Panc1 (cell line): ENCODE data around the gene CLDN16. TPM values are rescaled to one million over a fixed set of nuclear protein-coding genes. Genes with fewer than 3 reads are reported as not detected.
A peak's percentile ranks its signal among the peaks of the same experiment; 100 is the strongest.

Source experiments
- ATAC-seq: fragments of 200-7000 bp; cut with Tn5 transposase; 2 replicates; pipeline ENCODE4 v1.9.1; 2020; ENCODE audit warnings: mild to moderate bottlenecking, moderate library complexity
- BruUV-seq: library from RNA; stranded (reverse); fragments of 400-500 nt; replicated peaks from 2 replicates; lab custom pipeline; 2021; lab: Mats Ljungman, UMichigan
- CTCF ChIA-PET: fragments of 300-600 bp; sonication (Branson Sonifier 250); formaldehyde crosslinking; loops from one replicate; lab custom pipeline; 2022; ENCODE audit warnings: antibody characterized with exemption; lab: Charles Lee
- POLR2A ChIA-PET: fragments of 300-600 bp; sonication (Branson Sonifier 250); formaldehyde crosslinking; loops from one replicate; lab custom pipeline; 2022; ENCODE audit warnings: antibody characterized with exemption; lab: Charles Lee
- DNase-seq: peaks from one replicate; pipeline ENCODE4 v3.0.0-alpha.2; 2010; ENCODE audit warnings: low read depth, low spot score
- H3K27ac ChIP-seq: 2 replicates; pipeline ENCODE4 v1.5.1; 2011; ENCODE audit warnings: mild to moderate bottlenecking, low read length, inconsistent platforms
- H3K27me3 ChIP-seq: fragments of 200-500 bp; sonication (Bioruptor generic); 2 replicates; pipeline ENCODE4 v1.6.0; 2014; ENCODE audit warnings: low read length, inconsistent platforms; ENCODE audit not compliant: control insufficient read depth, insufficient read depth
- H3K36me3 ChIP-seq: fragments of 200-500 bp; sonication (Bioruptor generic); 2 replicates; pipeline ENCODE4 v1.5.1; 2014; ENCODE audit warnings: inconsistent platforms, mild to moderate bottlenecking, low read length, moderate library complexity; ENCODE audit not compliant: control insufficient read depth, insufficient read depth
- H3K4me1 ChIP-seq: 2 replicates; pipeline ENCODE4 v1.5.1; 2011; ENCODE audit warnings: inconsistent platforms, mild to moderate bottlenecking, low read length, moderate library complexity; ENCODE audit not compliant: control insufficient read depth, insufficient read depth
- H3K4me3 ChIP-seq, 2 experiments: 2 replicates each; pipeline ENCODE4 v1.5.1; 2011 to 2012; ENCODE audit warnings: low read depth in 2 of 2, low read length in 2 of 2, mild to moderate bottlenecking in 2 of 2, inconsistent platforms in 1 of 2, moderate library complexity in 1 of 2
- H3K9me3 ChIP-seq: fragments of 200-500 bp; sonication (Bioruptor generic); 2 replicates; pipeline ENCODE4 v1.5.1; 2014; ENCODE audit warnings: low read depth, mild to moderate bottlenecking, inconsistent platforms, low read length, moderate library complexity; ENCODE audit not compliant: control insufficient read depth, insufficient read depth
- CTCF ChIP-seq: fragments of 450-650 bp; IDR thresholded peaks from 2 replicates; pipeline ENCODE4 v1.5.1; 2017; ENCODE audit warnings: mild to moderate bottlenecking
- POLR2AphosphoS5 ChIP-seq: IDR thresholded peaks from 2 replicates; pipeline ENCODE4 v1.6.1; 2012; ENCODE audit warnings: mild to moderate bottlenecking, low read depth, low read length, moderate library complexity
- REST ChIP-seq, 2 experiments: IDR thresholded peaks; 2 replicates each; pipeline ENCODE4 v1.6.1; 2011 to 2012; ENCODE audit warnings: low read depth in 2 of 2, control low read depth in 1 of 2, low read length in 1 of 2, mild to moderate bottlenecking in 1 of 2, moderate library complexity in 1 of 2; ENCODE audit not compliant: insufficient read depth in 1 of 2
- SIN3A ChIP-seq: IDR thresholded peaks from 2 replicates; pipeline ENCODE4 v1.6.1; 2012; ENCODE audit warnings: low read depth, mild to moderate bottlenecking, low read length, moderate library complexity, borderline replicate concordance; ENCODE audit not compliant: insufficient read depth
- TCF7L2 ChIP-seq: IDR thresholded peaks from 2 replicates; pipeline ENCODE4 v1.6.1; 2011; ENCODE audit warnings: mild to moderate bottlenecking, low read depth, low read length, inconsistent platforms
- in situ Hi-C: cut with HindIII; loops from 2 replicates; pipeline ENCODE4 v1.10.0; 2016; ENCODE audit warnings: low sequenced_read_pairs, low pct_unique_long_range_greater_than_20kb
- intact Hi-C: fragments of 100-400 bp; cut with micrococcal nuclease; formaldehyde crosslinking; loops from one replicate; pipeline ENCODE4 v1.10.0; 2022; ENCODE audit not compliant: unreplicated experiment
- total RNA-seq: library from RNA; stranded (reverse); gene quantifications from one replicate; pipeline ENCODE4 v1.2.1, GENCODE V29; 2021; ENCODE audit not compliant: unreplicated experiment

The CLDN16 gene
- total RNA-seq, 1 experiment from 2014 or later: not detected

GRCh38 chr3:190456770-190457169 lies 68.8 kb downstream of the CLDN16 start:
- ChIA-PET CTCF (no interaction called here), POLR2A (no interaction called here)
- BruUV-seq: no TSS peak
- Histone ChIP-seq H3K36me3 (no peaks in the 10 kb centered on the region), H3K4me3 (no peak overlapping the region), H3K27me3 (no peaks in the 10 kb centered on the region), H3K9me3 (no peaks in the 10 kb centered on the region), H3K4me1 (no peaks in the 10 kb centered on the region), H3K27ac (no peak overlapping the region)
- ATAC-seq: 0 out of 2 replicates have a peak, but pooled peaks have one; percentile 42
- in situ Hi-C loops (no loop called here), intact Hi-C loops (no loop called here)
- DNase-seq: no peak
- TF ChIP-seq CTCF: no peak
- TF ChIP-seq POLR2AphosphoS5: no peak
- TF ChIP-seq REST (IDR thresholded peaks at IDR 0.05; ENCODE audit: insufficient read depth in 1 of 2, low read depth in 2 of 2, low read length in 1 of 2): no peak
- TF ChIP-seq TCF7L2: no peak
- no peak for TF ChIP-seq SIN3A

- Histone ChIP-seq H3K27ac (no peak overlapping the region), H3K36me3 (no peaks in the 10 kb centered on the region), H3K4me3 (no peak overlapping the region), H3K9me3 (no peaks in the 10 kb centered on the region), H3K4me1 (no peaks in the 10 kb centered on the region), H3K27me3 (no peaks in the 10 kb centered on the region)
- DNase-seq (no peak), ATAC-seq (0 out of 2 replicates have a peak, but pooled peaks have one; percentile 66)
- BruUV-seq: no TSS peak
- in situ Hi-C loops (no loop called here), intact Hi-C loops (no loop called here)
- POLR2A ChIA-PET: no interaction called here
- CTCF ChIA-PET: no interaction called here
- TF ChIP-seq SIN3A (no peak), POLR2AphosphoS5 (no peak), TCF7L2 (no peak), CTCF (peak; percentile 11; the same call in 1 of the 2 replicates)
Observed at GRCh38 chr3:190458040-190458439, 70.1 kb downstream of the CLDN16 start.

Other genes starting within 250 kb of the CLDN16 start
- 30.9 TPM for gene CLDN1, start 65.7 kb upstream of the CLDN16 start, total RNA-seq
- not detected for gene TMEM207, start 61.7 kb downstream of the CLDN16 start, total RNA-seq
- gene IL1RAP, start 125.9 kb downstream of the CLDN16 start, total RNA-seq: 5.2 TPM